K562 (cell line): ENCODE results near the gene MRPL52. TPM values are rescaled to one million over a fixed set of nuclear protein-coding genes. Genes with fewer than 3 reads are reported as not detected.
A peak's percentile ranks its signal among the peaks of the same experiment; 100 is the strongest.

Experiments
- ATAC-seq: fragments of 200-7000 bp; cut with Tn5 transposase; 3 replicates; pipeline ENCODE4 v1.9.1; 2020; ENCODE audit warnings: moderate library complexity
- BruUV-seq: library from RNA; stranded (reverse); fragments of 400-500 nt; replicated peaks from 2 replicates; lab custom pipeline; 2021; lab: Mats Ljungman, UMichigan
- CTCF ChIA-PET: fragments of 300-600 bp; formaldehyde crosslinking; extraction: SDS; loops from one replicate; lab custom pipeline; 2021; ENCODE audit warnings: low intra/inter-chr PET ratio; lab: Yijun Ruan, JAX
- POLR2A ChIA-PET: fragments of 300-600, 350-650 bp; sonication (Branson Sonifier 250); formaldehyde crosslinking; extraction: SDS; loops from one replicate; lab custom pipeline; 2021; ENCODE audit warnings: antibody characterized with exemption, inconsistent platforms; lab: Yijun Ruan, JAX
- DNase-seq, 4 experiments: peaks; one replicate each; pipeline versions ENCODE4 v3.0.0 to v3.0.0-alpha.2; 2011 to 2018; ENCODE audit warnings: low spot score in 3 of 4, mixed read lengths in 3 of 4; ENCODE audit errors: extremely low read depth in 1 of 4
- FAIRE-seq: peaks from 2 replicates; lab custom pipeline; 2011; peaks lifted over from hg19 to GRCh38; lab: Jason Lieb, UNC
- H2AFZ ChIP-seq: 2 replicates; pipeline ENCODE4 v1.6.0; 2011; ENCODE audit warnings: low read depth, low read length, control low read depth, inconsistent platforms
- H3K27ac ChIP-seq: fragments of 200-600 bp; 3 replicates; pipeline ENCODE4 v1.8.0; 2011; ENCODE audit warnings: low read depth, mild to moderate bottlenecking, control low read depth, inconsistent platforms, low read length, moderate library complexity, mixed read lengths; ENCODE audit errors: extremely low read depth
- H3K27me3 ChIP-seq, 2 experiments: fragments of 300-600 bp in 1 of 2; 2 replicates in 1 of 2; 3 replicates in 1 of 2; pipeline versions ENCODE4 v1.6.0 to v1.8.0; 2011; ENCODE audit warnings: inconsistent platforms in 2 of 2, low read length in 2 of 2, mild to moderate bottlenecking in 1 of 2, mixed read lengths in 1 of 2, moderate library complexity in 1 of 2; ENCODE audit not compliant: control insufficient read depth in 2 of 2, insufficient read depth in 2 of 2
- H3K36me3 ChIP-seq: fragments of 300-600 bp; 3 replicates; pipeline ENCODE4 v1.8.0; 2011; ENCODE audit warnings: mild to moderate bottlenecking, low read length, inconsistent platforms; ENCODE audit not compliant: control insufficient read depth, insufficient read depth
- H3K4me1 ChIP-seq, 2 experiments: fragments of 200-600 bp in 1 of 2; replicated peaks in 1 of 2; 2 replicates in 1 of 2; 3 replicates in 1 of 2; pipeline versions ENCODE4 v1.5.1 to v1.8.0; 2011; ENCODE audit warnings: inconsistent platforms in 2 of 2, low read length in 2 of 2, mild to moderate bottlenecking in 1 of 2, mixed read lengths in 1 of 2, moderate library complexity in 1 of 2; ENCODE audit not compliant: control insufficient read depth in 2 of 2, insufficient read depth in 2 of 2
- H3K4me2 ChIP-seq: 2 replicates; pipeline ENCODE4 v1.6.1; 2011; ENCODE audit warnings: low read length, control low read depth, inconsistent platforms, mixed read lengths; ENCODE audit not compliant: insufficient read depth
- H3K4me3 ChIP-seq: fragments of 200-600 bp; sonication (generic), shearing (Covaris generic); 2 replicates; pipeline ENCODE4 v1.5.1; 2016; ENCODE audit warnings: control low read depth, inconsistent platforms
- H3K79me2 ChIP-seq: fragments of 200-600 bp; 3 replicates; pipeline ENCODE4 v1.8.0; 2011; ENCODE audit warnings: low read length, inconsistent platforms; ENCODE audit not compliant: control insufficient read depth, insufficient read depth
- H3K9ac ChIP-seq, 2 experiments: 2 replicates each; pipeline versions ENCODE4 v1.6.0 to v1.6.1; 2011; ENCODE audit warnings: low read depth in 2 of 2, low read length in 2 of 2, control low read depth in 1 of 2, inconsistent platforms in 1 of 2, mild to moderate bottlenecking in 1 of 2, mixed read lengths in 1 of 2; ENCODE audit not compliant: insufficient read depth in 1 of 2
- H3K9me1 ChIP-seq: one replicate; pipeline ENCODE4 v1.6.0; 2011; ENCODE audit warnings: inconsistent platforms, mild to moderate bottlenecking, low read length, moderate library complexity; ENCODE audit not compliant: control insufficient read depth, insufficient read depth
- H3K9me3 ChIP-seq: replicated peaks from 2 replicates; pipeline ENCODE4 v1.5.1; 2011; ENCODE audit warnings: low read depth, low read length, inconsistent platforms; ENCODE audit not compliant: control insufficient read depth, insufficient read depth
- H4K20me1 ChIP-seq: replicated peaks from 2 replicates; pipeline ENCODE4 v1.6.1; 2011; ENCODE audit warnings: low read length, inconsistent platforms, mixed read lengths; ENCODE audit not compliant: control insufficient read depth, insufficient read depth
- MTA1 ChIP-seq: fragments of 450-650 bp; IDR thresholded peaks from 2 replicates; pipeline ENCODE4 v1.6.1; 2017; ENCODE audit warnings: borderline replicate concordance
- SAFB ChIP-seq: fragments of 200-400 bp; formaldehyde crosslinking; IDR thresholded peaks from 2 replicates; pipeline ENCODE4 v1.6.1; 2017; ENCODE audit warnings: low read depth, low read length, borderline replicate concordance
- SIX5 ChIP-seq, 2 experiments: IDR thresholded peaks; 2 replicates each; pipeline ENCODE4 v1.6.1; 2011; ENCODE audit warnings: low read length in 2 of 2, borderline replicate concordance in 1 of 2, low read depth in 1 of 2, mild to moderate bottlenecking in 1 of 2, moderate library complexity in 1 of 2; ENCODE audit not compliant: insufficient read depth in 1 of 2
- ZNF282 ChIP-seq: sonication (generic); formaldehyde crosslinking; IDR thresholded peaks from 2 replicates; pipeline ENCODE4 v1.8.1; 2023; ENCODE audit warnings: missing genetic modification reagents
- ZNF707 ChIP-seq: fragments of 250-450 bp; sonication (Bioruptor Pico); conservative IDR thresholded peaks from 2 replicates; pipeline ENCODE4 v1.8.0; 2022; ENCODE audit warnings: inconsistent platforms, mild to moderate bottlenecking, moderate library complexity
- WGBS: fragments of 100-300 bp; shearing (Covaris generic); methylation state at CpG from one replicate; pipeline ENCODE4 v1.1.6; 2016; ENCODE audit warnings: low coverage, mixed read lengths; ENCODE audit not compliant: insufficient coverage; ENCODE audit errors: missing lambda C conversion rate; 5-methylcytosine and 5-hydroxymethylcytosine counted together
- in situ Hi-C: fragments of 300-500 bp; cut with MboI; formaldehyde crosslinking; loops from 4 replicates; pipeline ENCODE4 v1.15.0; 2018; ENCODE audit warnings: inconsistent platforms, mixed read lengths
- intact Hi-C: fragments of 100-400 bp; cut with micrococcal nuclease; formaldehyde crosslinking; loops from 2 replicates; pipeline ENCODE4 v1.14.2; 2022
- polyA plus RNA-seq, 8 experiments: library from polyadenylated mRNA; depleted of rRNA in 4 of 8; stranded (reverse) in 5 of 8; unstranded in 3 of 8; fragments of >200 nt; fragmentation: Nextera tagmentation in 2 of 8; fragmentation: Illumina TruSeq in 1 of 8; extraction: Ambion mirVana in 2 of 8; extraction: Trizol in 1 of 8; gene quantifications; 2 replicates each; pipeline versions ENCODE4 v1.2.1 to v1.2.3, GENCODE V29; 2011 to 2014; ENCODE audit warnings: inconsistent platforms in 1 of 8, missing spikeins in 1 of 8
- total RNA-seq, 7 experiments: library from RNA; depleted of rRNA in 6 of 7; stranded (reverse); fragments of >200 nt in 6 of 7; fragmentation: Illumina TruSeq in 2 of 7; extraction: Trizol in 2 of 7; gene quantifications; 2 replicates each; pipeline versions ENCODE4 v1.2.1 to v1.2.3, GENCODE V29; 2011 to 2021; ENCODE audit warnings: low replicate concordance in 1 of 7
- TF ChIP-seq, protein P1 (sequence below), 2 experiments: fragments of 200-800 bp in 1 of 2; sonication (Bioruptor generic) in 1 of 2; sonication (generic) in 1 of 2; formaldehyde crosslinking in 1 of 2; IDR thresholded peaks in 1 of 2; conservative IDR thresholded peaks in 1 of 2; 2 replicates each; pipeline versions ENCODE4 v1.5.0 to v1.6.1; 2016 to 2020; ENCODE audit warnings: missing compliant biosample characterization in 1 of 2, missing genetic modification characterization in 1 of 2, missing genetic modification reagents in 1 of 2
- TF ChIP-seq, protein P2 (sequence below): fragments of 450-650 bp; IDR thresholded peaks from 2 replicates; pipeline ENCODE4 v1.6.1; 2016; ENCODE audit warnings: missing biosample characterization, missing genetic modification characterization

Gene MRPL52
- total and polyA plus RNA-seq, 9 of the 15 experiments (the other 6 are each of a cell fraction or from before 2014, with no cell fraction given) = 56.5 to 213 (median 168) TPM

DNA sequence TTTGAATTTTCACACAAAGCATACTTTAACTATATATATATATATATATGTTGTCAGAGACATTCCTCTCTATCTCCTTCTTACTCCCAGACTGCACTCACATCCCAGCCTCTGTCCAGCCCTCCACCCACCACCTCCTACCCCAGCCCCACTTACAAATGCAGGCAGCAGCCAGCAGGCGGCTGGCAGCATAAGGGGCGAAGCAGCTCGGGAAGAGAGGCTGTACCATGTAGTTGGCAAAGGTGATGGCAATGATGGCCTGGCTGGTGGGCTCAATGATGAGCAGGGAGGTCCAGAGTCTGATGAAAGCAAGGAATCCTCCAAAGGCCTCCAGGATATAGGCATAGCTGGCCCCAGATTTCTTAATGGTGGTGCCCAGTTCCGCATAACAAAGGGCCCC is 16.9 kb upstream of the MRPL52 start:
- H3K9me1 ChIP-seq = no peaks in the 10 kb centered on the region
- H3K9ac ChIP-seq = peak overlapping the region in 1 of 2 experiments; percentile 20; a peak in 1 of 4 replicates
- no peak overlapping the region for H3K4me3 ChIP-seq
- ATAC-seq (no peak), DNase-seq (no peak), FAIRE-seq (no peak)
- H3K4me2 ChIP-seq = no peak overlapping the region
- CTCF ChIA-PET = interaction anchor here (0.6 kb wide), 1 partner anchor 38 kb away, joined by 5 read pairs; no protein-coding TSS in a partner anchor
- intact Hi-C loops (no loop called here), in situ Hi-C loops (no loop called here)
- H3K9me3 ChIP-seq = no peaks in the 10 kb centered on the region
- TF ChIP-seq ZNF707 (no peak), SIX5 (IDR thresholded peaks at IDR 0.05; ENCODE audit: borderline replicate concordance in 1 of 2, insufficient read depth in 1 of 2, low read depth in 1 of 2, low read length in 2 of 2) (no peak), SAFB (no peak), MTA1 (no peak), ZNF282 (CRISPR knock-in tag) (no peak)
- TF ChIP-seq, protein P1, sequence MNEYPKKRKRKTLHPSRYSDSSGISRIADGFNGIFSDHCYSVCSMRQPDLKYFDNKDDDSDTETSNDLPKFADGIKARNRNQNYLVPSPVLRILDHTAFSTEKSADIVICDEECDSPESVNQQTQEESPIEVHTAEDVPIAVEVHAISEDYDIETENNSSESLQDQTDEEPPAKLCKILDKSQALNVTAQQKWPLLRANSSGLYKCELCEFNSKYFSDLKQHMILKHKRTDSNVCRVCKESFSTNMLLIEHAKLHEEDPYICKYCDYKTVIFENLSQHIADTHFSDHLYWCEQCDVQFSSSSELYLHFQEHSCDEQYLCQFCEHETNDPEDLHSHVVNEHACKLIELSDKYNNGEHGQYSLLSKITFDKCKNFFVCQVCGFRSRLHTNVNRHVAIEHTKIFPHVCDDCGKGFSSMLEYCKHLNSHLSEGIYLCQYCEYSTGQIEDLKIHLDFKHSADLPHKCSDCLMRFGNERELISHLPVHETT (CRISPR knock-in tag; conservative IDR thresholded peaks at IDR 0.05 in 1 of 2, IDR thresholded peaks at IDR 0.05 in 1 of 2) = no peak
- TF ChIP-seq, protein P2, sequence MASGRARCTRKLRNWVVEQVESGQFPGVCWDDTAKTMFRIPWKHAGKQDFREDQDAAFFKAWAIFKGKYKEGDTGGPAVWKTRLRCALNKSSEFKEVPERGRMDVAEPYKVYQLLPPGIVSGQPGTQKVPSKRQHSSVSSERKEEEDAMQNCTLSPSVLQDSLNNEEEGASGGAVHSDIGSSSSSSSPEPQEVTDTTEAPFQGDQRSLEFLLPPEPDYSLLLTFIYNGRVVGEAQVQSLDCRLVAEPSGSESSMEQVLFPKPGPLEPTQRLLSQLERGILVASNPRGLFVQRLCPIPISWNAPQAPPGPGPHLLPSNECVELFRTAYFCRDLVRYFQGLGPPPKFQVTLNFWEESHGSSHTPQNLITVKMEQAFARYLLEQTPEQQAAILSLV = no peak
- no peaks in the 10 kb centered on the region for H4K20me1 ChIP-seq
- WGBS = 24% methylated on average over 4 of the region's 4 CpGs
- H3K36me3 ChIP-seq = no peaks in the 10 kb centered on the region
- H2AFZ ChIP-seq = no peak overlapping the region
- H3K27me3 ChIP-seq = peaks cover 7 to 32% of the 10 kb centered on the region in 2 experiments; a peak in 4 of 5 replicates
- H3K79me2 ChIP-seq = no peaks in the 10 kb centered on the region
- H3K4me1 ChIP-seq = no peaks in the 10 kb centered on the region; a peak in 1 of 5 replicates
- POLR2A ChIA-PET = interaction anchor here (0.5 to 1.8 kb wide), 10 partner anchors 9 to 209 kb away, joined by 3 to 6 read pairs (median 3); partner anchors contain the start of gene REM2
- H3K27ac ChIP-seq = no peak overlapping the region
- no TSS peak for BruUV-seq
